Measurements from ENCODE around the gene ZNF845. TPM values are rescaled to one million over a fixed set of nuclear protein-coding genes. Genes with fewer than 3 reads are reported as not detected.
"Not testable (repeated sequence)": the region's sequence is repeated elsewhere in the genome, so short reads cannot be mapped to it uniquely, and the experiment has no call there.

The ZNF845 gene
- total RNA-seq, 2 experiments from 2014 or later: 6.8 to 7.2 TPM

- H3K4me2 ChIP-seq (ENCODE audit: low read length): no peak overlapping the region
- H3K79me2 ChIP-seq (ENCODE audit: insufficient read depth, low read depth, low read length): no peaks in the 10 kb centered on the region
- no peak overlapping the region for H3K4me3 ChIP-seq (ENCODE audit: low read depth, low read length, poor library complexity, severe bottlenecking)
- H3K9me3 ChIP-seq (ENCODE audit: low read length): peaks cover 54% of the 10 kb centered on the region
- ChIA-PET POLR2A (no interaction called here), CTCF (ENCODE audit: unreplicated experiment) (no interaction called here)
- no peak for TF ChIP-seq CTCF (conservative IDR thresholded peaks at IDR 0.05; ENCODE audit: low read length)
- no peak for TF ChIP-seq EZH2phosphoT487 (IDR thresholded peaks at IDR 0.05; ENCODE audit: borderline replicate concordance, low read depth, low read length)
- H3K27ac ChIP-seq (ENCODE audit: low read depth, low read length, poor library complexity, severe bottlenecking): no peak overlapping the region
- BruUV-seq (replicated peaks): no TSS peak
- no peaks in the 10 kb centered on the region for H4K20me1 ChIP-seq (ENCODE audit: insufficient read depth, low read length)
- H3K9me2 ChIP-seq (ENCODE audit: insufficient read depth, low read length): no peaks in the 10 kb centered on the region
- H2AFZ ChIP-seq (ENCODE audit: low read length): no peak overlapping the region
- DNase-seq (ENCODE audit: low spot score): no peak
- intact Hi-C loops (cut with micrococcal nuclease; ENCODE audit: unreplicated experiment): no loop called here
- H3K4me1 ChIP-seq (ENCODE audit: insufficient read depth, low read length, poor library complexity, severe bottlenecking): no peaks in the 10 kb centered on the region
- peaks cover 53% of the 10 kb centered on the region for H3K36me3 ChIP-seq (ENCODE audit: insufficient read depth, low read length)
Measured at GRCh38 chr19:53355739-53356138, 22.2 kb downstream of the ZNF845 start.

- Histone ChIP-seq H3K4me2 (ENCODE audit: low read length) (no peak overlapping the region), H3K36me3 (ENCODE audit: insufficient read depth, low read length) (peaks cover 30% of the 10 kb centered on the region), H3K4me3 (ENCODE audit: low read depth, low read length, poor library complexity, severe bottlenecking) (no peak overlapping the region), H3K9me2 (ENCODE audit: insufficient read depth, low read length) (no peaks in the 10 kb centered on the region), H2AFZ (ENCODE audit: low read length) (no peak overlapping the region), H3K27ac (ENCODE audit: low read depth, low read length, poor library complexity, severe bottlenecking) (no peak overlapping the region), H3K79me2 (ENCODE audit: insufficient read depth, low read depth, low read length) (no peaks in the 10 kb centered on the region), H4K20me1 (ENCODE audit: insufficient read depth, low read length) (no peaks in the 10 kb centered on the region), H3K9me3 (ENCODE audit: low read length) (peaks cover 31% of the 10 kb centered on the region), H3K4me1 (ENCODE audit: insufficient read depth, low read length, poor library complexity, severe bottlenecking) (no peaks in the 10 kb centered on the region)
- intact Hi-C loops (cut with micrococcal nuclease; ENCODE audit: unreplicated experiment): no loop called here
- ChIA-PET CTCF (ENCODE audit: unreplicated experiment) (no interaction called here), POLR2A (no interaction called here)
- DNase-seq (ENCODE audit: low spot score): no peak
- no TSS peak for BruUV-seq (replicated peaks)
- TF ChIP-seq CTCF (conservative IDR thresholded peaks at IDR 0.05; ENCODE audit: low read length) (no peak), EZH2phosphoT487 (IDR thresholded peaks at IDR 0.05; ENCODE audit: borderline replicate concordance, low read depth, low read length) (no peak)
Measured at GRCh38 chr19:53357821-53358581, 24.5 kb downstream of the ZNF845 start.

- H3K4me3 ChIP-seq (ENCODE audit: low read depth, low read length, poor library complexity, severe bottlenecking); BruUV-seq (replicated peaks); intact Hi-C loops (cut with micrococcal nuclease; ENCODE audit: unreplicated experiment); H3K9me2 ChIP-seq (ENCODE audit: insufficient read depth, low read length); H3K79me2 ChIP-seq (ENCODE audit: insufficient read depth, low read depth, low read length); H4K20me1 ChIP-seq (ENCODE audit: insufficient read depth, low read length); H3K27ac ChIP-seq (ENCODE audit: low read depth, low read length, poor library complexity, severe bottlenecking); H3K4me2 ChIP-seq (ENCODE audit: low read length); CTCF ChIA-PET (ENCODE audit: unreplicated experiment); POLR2A ChIA-PET; H2AFZ ChIP-seq (ENCODE audit: low read length); DNase-seq (ENCODE audit: low spot score); H3K4me1 ChIP-seq (ENCODE audit: insufficient read depth, low read length, poor library complexity, severe bottlenecking): not testable (repeated sequence)
- peaks cover 11% of the 10 kb centered on the region for H3K36me3 ChIP-seq (ENCODE audit: insufficient read depth, low read length)
- H3K9me3 ChIP-seq (ENCODE audit: low read length): peaks cover 11% of the 10 kb centered on the region; the same call in 1 of the 2 replicates
Measured at GRCh38 chr19:53360056-53360455, 26.5 kb downstream of the ZNF845 start.
